HCT116 (cell line): Measurements from ENCODE around the gene SEMA4C. TPM values are rescaled to one million over a fixed set of nuclear protein-coding genes. Genes with fewer than 3 reads are reported as not detected.

Source experiments
- ATAC-seq: fragments of 200-7000 bp; cut with Tn5 transposase; 2 replicates; pipeline ENCODE4 v1.9.1; 2020; ENCODE audit warnings: mild to moderate bottlenecking, moderate library complexity
- BruUV-seq: library from RNA; stranded (reverse); fragments of 400-500 nt; replicated peaks from 2 replicates; lab custom pipeline; 2021; lab: Mats Ljungman, UMichigan
- CTCF ChIA-PET: fragments of 300-600 bp; sonication (Branson Sonifier 250); formaldehyde crosslinking; loops from one replicate; lab custom pipeline; 2021; ENCODE audit warnings: antibody characterized with exemption; lab: Charles Lee
- POLR2A ChIA-PET: fragments of 300-600, 350-600 bp; sonication (Branson Sonifier 250); formaldehyde crosslinking; loops from one replicate; lab custom pipeline; 2021; ENCODE audit warnings: antibody characterized with exemption; lab: Charles Lee
- RAD21 ChIA-PET, 2 experiments: fragments of 300-600 bp; sonication (Branson Sonifier 250); formaldehyde crosslinking; loops; one replicate each; lab custom pipeline; 2023; ENCODE audit warnings: low total read pairs in 2 of 2; ENCODE audit not compliant: uncharacterized antibody in 2 of 2, unreplicated experiment in 2 of 2, low non-redundant PET in 1 of 2; lab: Charles Lee
- DNase-seq: peaks from one replicate; pipeline ENCODE4 v3.0.0-alpha.2; 2010; ENCODE audit warnings: low read depth, low spot score
- H2AFZ ChIP-seq: fragments of 200-600 bp; shearing (Covaris generic), sonication (generic); 2 replicates; pipeline ENCODE4 v1.6.1; 2017; ENCODE audit warnings: low read depth, mixed run types, mixed read lengths, antibody characterized with exemption, low read length; ENCODE audit not compliant: poor library complexity, severe bottlenecking
- H3K27ac ChIP-seq: 2 replicates; pipeline ENCODE4 v1.5.1; 2012; ENCODE audit warnings: low read depth, low read length
- H3K27me3 ChIP-seq: fragments of 200-600 bp; sonication (generic); 2 replicates; pipeline ENCODE4 v1.6.1; 2016; ENCODE audit warnings: mixed run types, low read length, mixed read lengths; ENCODE audit not compliant: insufficient read depth
- H3K36me3 ChIP-seq, 2 experiments: fragments of 200-500 bp in 1 of 2; fragments of 200-600 bp in 1 of 2; sonication (Bioruptor generic) in 1 of 2; sonication (generic) in 1 of 2; 2 replicates each; pipeline versions ENCODE4 v1.5.1 to v1.6.1; 2014 to 2016; ENCODE audit warnings: low read length in 2 of 2, inconsistent platforms in 1 of 2, mixed read lengths in 1 of 2, mixed run types in 1 of 2; ENCODE audit not compliant: insufficient read depth in 2 of 2, control insufficient read depth in 1 of 2
- H3K4me1 ChIP-seq, 2 experiments: fragments of 200-600 bp in 1 of 2; sonication (generic) in 1 of 2; 2 replicates each; pipeline versions ENCODE4 v1.5.1 to v1.6.1; 2012 to 2017; ENCODE audit warnings: low read length in 2 of 2, inconsistent platforms in 1 of 2, mild to moderate bottlenecking in 1 of 2, mixed read lengths in 1 of 2, mixed run types in 1 of 2, moderate library complexity in 1 of 2; ENCODE audit not compliant: insufficient read depth in 2 of 2, control insufficient read depth in 1 of 2
- H3K4me2 ChIP-seq: fragments of 200-600 bp; sonication (generic); 2 replicates; pipeline ENCODE4 v1.6.1; 2017; ENCODE audit warnings: mixed run types, low read length, mixed read lengths
- H3K4me3 ChIP-seq, 2 experiments: fragments of 200-600 bp in 1 of 2; sonication (generic) in 1 of 2; replicated peaks in 1 of 2; 2 replicates each; pipeline ENCODE4 v1.5.1; 2011 to 2016; ENCODE audit warnings: low read length in 2 of 2, control low read depth in 1 of 2, low read depth in 1 of 2, mild to moderate bottlenecking in 1 of 2, mixed read lengths in 1 of 2, mixed run types in 1 of 2
- H3K79me2 ChIP-seq: fragments of 200-600 bp; sonication (generic); 2 replicates; pipeline ENCODE4 v1.6.1; 2017; ENCODE audit warnings: mild to moderate bottlenecking, mixed run types, low read length, moderate library complexity, mixed read lengths; ENCODE audit not compliant: insufficient read depth
- H3K9ac ChIP-seq: fragments of 200-600 bp; sonication (generic); 2 replicates; pipeline ENCODE4 v1.6.1; 2016; ENCODE audit warnings: low read length, mixed read lengths
- H3K9me2 ChIP-seq: fragments of 200-600 bp; sonication (generic), shearing (Covaris generic); 2 replicates; pipeline ENCODE4 v1.6.1; 2017; ENCODE audit warnings: mixed run types, mild to moderate bottlenecking, moderate library complexity; ENCODE audit not compliant: insufficient read depth
- H3K9me3 ChIP-seq, 2 experiments: fragments of 200-500 bp in 1 of 2; fragments of 200-600 bp in 1 of 2; sonication (Bioruptor generic) in 1 of 2; sonication (generic) in 1 of 2; 2 replicates each; pipeline ENCODE4 v1.6.1; 2014 to 2017; ENCODE audit warnings: low read length in 2 of 2, mixed read lengths in 2 of 2, inconsistent platforms in 1 of 2, low read depth in 1 of 2, mild to moderate bottlenecking in 1 of 2, mixed run types in 1 of 2, moderate library complexity in 1 of 2; ENCODE audit not compliant: control insufficient read depth in 1 of 2, insufficient read depth in 1 of 2
- H4K20me1 ChIP-seq: fragments of 200-600 bp; sonication (generic), shearing (Covaris generic); 2 replicates; pipeline ENCODE4 v1.6.1; 2017; ENCODE audit warnings: mixed run types, mild to moderate bottlenecking, moderate library complexity; ENCODE audit not compliant: insufficient read depth
- CTCF ChIP-seq, 3 experiments: fragments of 200-600 bp in 1 of 3; sonication (generic) in 1 of 3; IDR thresholded peaks in 2 of 3; conservative IDR thresholded peaks in 1 of 3; 2 replicates each; pipeline ENCODE4 v1.5.1; 2012 to 2017; ENCODE audit warnings: low read depth in 2 of 3, low read length in 2 of 3, antibody characterized with exemption in 1 of 3, borderline replicate concordance in 1 of 3, control low read depth in 1 of 3, mild to moderate bottlenecking in 1 of 3, mixed read lengths in 1 of 3, mixed run types in 1 of 3, moderate library complexity in 1 of 3; ENCODE audit not compliant: insufficient read depth in 1 of 3
- ELF1 ChIP-seq: IDR thresholded peaks from 2 replicates; pipeline ENCODE4 v1.6.1; 2012; ENCODE audit warnings: low read depth, borderline replicate concordance
- RAD21 ChIP-seq: IDR thresholded peaks from 2 replicates; pipeline ENCODE4 v1.6.1; 2012; ENCODE audit warnings: low read depth, mild to moderate bottlenecking
- intact Hi-C: fragments of 100-400 bp; cut with micrococcal nuclease; formaldehyde crosslinking; loops from 2 replicates; pipeline ENCODE4 v1.10.0; 2022
- total RNA-seq: library from RNA; stranded (reverse); gene quantifications from one replicate; pipeline ENCODE4 v1.2.1, GENCODE V29; 2021; ENCODE audit not compliant: unreplicated experiment

SEMA4C gene
- total RNA-seq, 1 experiment from 2014 or later = 25.4 TPM

DNA sequence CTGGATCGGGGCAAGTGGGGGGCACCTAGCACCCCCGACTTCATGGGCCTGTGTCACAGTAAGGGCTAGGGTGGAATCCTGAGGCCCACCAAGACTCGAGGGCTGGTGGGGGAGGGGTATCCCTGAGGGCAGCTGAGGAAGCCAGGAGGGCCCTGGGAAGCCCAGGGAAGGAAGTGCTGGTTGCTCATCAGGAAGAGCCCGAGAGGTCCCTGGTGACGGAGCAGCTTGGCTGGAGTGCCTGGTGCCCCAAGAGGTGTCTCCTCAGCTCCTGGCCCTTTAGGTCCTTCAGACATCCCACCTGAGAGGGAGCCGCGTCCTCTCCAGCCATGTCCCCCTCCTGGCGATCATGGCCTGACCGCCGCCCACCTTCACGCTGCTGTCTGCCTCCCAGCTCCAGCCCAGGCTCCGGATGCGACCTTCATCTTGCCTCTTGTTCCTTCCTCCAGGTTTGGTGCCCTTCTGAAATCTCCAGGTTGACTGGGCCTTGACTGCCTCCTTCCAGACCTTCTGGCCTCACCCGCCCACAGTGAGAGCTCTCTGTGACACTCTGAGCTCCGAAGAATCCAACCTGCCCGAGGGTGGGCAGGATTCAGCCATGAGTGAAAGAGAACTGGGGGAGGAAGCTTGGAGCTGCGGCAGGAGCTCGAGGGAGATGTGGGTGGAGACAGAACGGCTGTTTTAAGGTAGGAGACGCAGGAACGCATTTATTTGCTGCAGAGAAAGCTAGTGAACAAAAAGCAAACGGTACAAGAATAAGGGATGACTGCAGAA lies 42.7 kb upstream of the SEMA4C start:
- Histone ChIP-seq H3K79me2 (no peaks in the 10 kb centered on the region), H3K27me3 (no peaks in the 10 kb centered on the region), H3K36me3 (no peaks in the 10 kb centered on the region), H3K4me3 (no peak overlapping the region), H3K4me1 (no peaks in the 10 kb centered on the region), H4K20me1 (no peaks in the 10 kb centered on the region), H3K4me2 (no peak overlapping the region), H3K9ac (no peak overlapping the region), H3K9me2 (no peaks in the 10 kb centered on the region), H2AFZ (no peak overlapping the region), H3K9me3 (no peaks in the 10 kb centered on the region), H3K27ac (no peak overlapping the region)
- no peak for TF ChIP-seq RAD21
- ChIA-PET RAD21 (no interaction called here), POLR2A (no interaction called here), CTCF (no interaction called here)
- intact Hi-C loops = no loop called here
- no TSS peak for BruUV-seq
- ATAC-seq = no peak
- DNase-seq = no peak

DNA sequence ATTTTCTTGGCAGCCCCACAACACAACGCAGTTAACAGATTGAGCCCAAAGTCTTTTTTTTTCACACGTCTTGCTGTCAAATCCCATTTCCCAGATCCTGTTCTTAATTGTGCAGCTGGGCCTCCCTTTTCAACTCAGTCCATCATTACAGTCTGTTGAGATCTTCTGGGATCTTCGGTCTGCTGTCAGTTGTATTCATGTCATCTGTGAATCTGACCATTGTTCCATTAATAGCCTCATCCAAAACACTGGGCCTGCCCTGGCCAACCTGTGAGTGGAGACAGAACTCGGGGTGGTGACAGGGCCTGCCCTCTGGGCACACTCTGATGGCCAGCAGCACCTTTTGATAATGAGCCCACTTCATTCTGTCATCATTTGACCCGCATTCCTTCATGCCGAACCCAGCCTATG lies 39.7 kb upstream of the SEMA4C start:
- Histone ChIP-seq H3K9ac (no peak overlapping the region), H2AFZ (no peak overlapping the region), H3K4me3 (no peak overlapping the region), H3K79me2 (no peaks in the 10 kb centered on the region), H3K36me3 (no peaks in the 10 kb centered on the region), H4K20me1 (no peaks in the 10 kb centered on the region), H3K9me2 (no peaks in the 10 kb centered on the region), H3K4me2 (no peak overlapping the region), H3K27me3 (no peaks in the 10 kb centered on the region), H3K27ac (no peak overlapping the region), H3K4me1 (no peaks in the 10 kb centered on the region), H3K9me3 (no peaks in the 10 kb centered on the region)
- RAD21 ChIA-PET = no interaction called here
- CTCF ChIA-PET = no interaction called here
- DNase-seq (no peak), ATAC-seq (no peak)
- POLR2A ChIA-PET = no interaction called here
- intact Hi-C loops = no loop called here
- BruUV-seq = no TSS peak
- TF ChIP-seq ELF1 (no peak), CTCF (IDR thresholded peaks at IDR 0.05 in 2 of 3, conservative IDR thresholded peaks at IDR 0.05 in 1 of 3; ENCODE audit: borderline replicate concordance in 1 of 3, insufficient read depth in 1 of 3, low read depth in 2 of 3, low read length in 2 of 3) (no peak)
